HPDE6-E6E7 (cell line): ENCODE data around the gene VAV3.

Experiments used
- DNase-seq: peaks from one replicate; pipeline ENCODE4 v3.0.0; 2011; ENCODE audit warnings: missing footprints; ENCODE audit errors: extremely low spot score

Gene VAV3

GRCh38 chr1:107974090-107974489 lies 9.1 kb upstream of the VAV3 start:
- no peak for DNase-seq

GRCh38 chr1:107972391-107973180 lies 7.6 kb upstream of the VAV3 start:
- DNase-seq, result no peak

- DNase-seq, result no peak
These were observed 1.6 kb upstream of the VAV3 start for GRCh38 chr1:107966550-107966949.

- peak; percentile 22 for DNase-seq
These were observed 457 bp downstream of the VAV3 start for GRCh38 chr1:107964336-107965109.

GRCh38 chr1:107963601-107964335 lies 1.2 kb downstream of the VAV3 start:
- peak; percentile 5 for DNase-seq

GRCh38 chr1:107963008-107963407 lies 2.0 kb downstream of the VAV3 start:
- DNase-seq, result no peak

GRCh38 chr1:107954719-107955415 lies 10.1 kb downstream of the VAV3 start:
- no peak for DNase-seq

- no peak for DNase-seq
These were observed 10.9 kb downstream of the VAV3 start for GRCh38 chr1:107954126-107954525.

GRCh38 chr1:107953556-107953955 lies 11.4 kb downstream of the VAV3 start:
- DNase-seq, result no peak

- no peak for DNase-seq
These were observed 12.0 kb downstream of the VAV3 start for GRCh38 chr1:107952989-107953388.

- DNase-seq, result no peak
These were observed 14.5 kb downstream of the VAV3 start for GRCh38 chr1:107950464-107950863.

- no peak for DNase-seq
These were observed 15.3 kb downstream of the VAV3 start for GRCh38 chr1:107949467-107950253.

GRCh38 chr1:107946794-107947193 lies 18.2 kb downstream of the VAV3 start:
- DNase-seq, result no peak

GRCh38 chr1:107943694-107944093 lies 21.3 kb downstream of the VAV3 start:
- no peak for DNase-seq

- no peak for DNase-seq
These were observed 22.2 kb downstream of the VAV3 start for GRCh38 chr1:107942814-107943213.

- DNase-seq, result no peak
These were observed 23.4 kb downstream of the VAV3 start for GRCh38 chr1:107941531-107941930.

GRCh38 chr1:107941123-107941522 lies 23.9 kb downstream of the VAV3 start:
- no peak for DNase-seq

GRCh38 chr1:107940701-107941100 lies 24.3 kb downstream of the VAV3 start:
- no peak for DNase-seq

GRCh38 chr1:107940017-107940577 lies 24.9 kb downstream of the VAV3 start:
- DNase-seq, result no peak

- no peak for DNase-seq
These were observed 25.7 kb downstream of the VAV3 start for GRCh38 chr1:107939256-107939655.
